ENCODE results near the gene MS4A10.
"Not testable (repeated sequence)": the region's sequence is repeated elsewhere in the genome, so short reads cannot be mapped to it uniquely, and the experiment has no call there.

Gene MS4A10

GRCh38 chr11:60759438-60760225 lies 25.5 kb upstream of the MS4A10 start:
- H3K4me3 Mint-ChIP-seq, H3K27ac Mint-ChIP-seq, H3K36me3 Mint-ChIP-seq, H3K9me3 Mint-ChIP-seq, ATAC-seq: not testable (repeated sequence)
- Mint-ChIP-seq H3K27me3 (peaks cover 12% of the 10 kb centered on the region), H3K4me1 (peaks cover 53% of the 10 kb centered on the region)

GRCh38 chr11:60761436-60762190 lies 23.5 kb upstream of the MS4A10 start:
- H3K4me3 Mint-ChIP-seq: no peak overlapping the region
- H3K9me3 Mint-ChIP-seq: no peaks in the 10 kb centered on the region
- no peak for ATAC-seq
- H3K27me3 Mint-ChIP-seq: peaks cover 30% of the 10 kb centered on the region
- no peak overlapping the region for H3K27ac Mint-ChIP-seq
- H3K4me1 Mint-ChIP-seq: peaks cover 58% of the 10 kb centered on the region
- H3K36me3 Mint-ChIP-seq: no peaks in the 10 kb centered on the region

DNA sequence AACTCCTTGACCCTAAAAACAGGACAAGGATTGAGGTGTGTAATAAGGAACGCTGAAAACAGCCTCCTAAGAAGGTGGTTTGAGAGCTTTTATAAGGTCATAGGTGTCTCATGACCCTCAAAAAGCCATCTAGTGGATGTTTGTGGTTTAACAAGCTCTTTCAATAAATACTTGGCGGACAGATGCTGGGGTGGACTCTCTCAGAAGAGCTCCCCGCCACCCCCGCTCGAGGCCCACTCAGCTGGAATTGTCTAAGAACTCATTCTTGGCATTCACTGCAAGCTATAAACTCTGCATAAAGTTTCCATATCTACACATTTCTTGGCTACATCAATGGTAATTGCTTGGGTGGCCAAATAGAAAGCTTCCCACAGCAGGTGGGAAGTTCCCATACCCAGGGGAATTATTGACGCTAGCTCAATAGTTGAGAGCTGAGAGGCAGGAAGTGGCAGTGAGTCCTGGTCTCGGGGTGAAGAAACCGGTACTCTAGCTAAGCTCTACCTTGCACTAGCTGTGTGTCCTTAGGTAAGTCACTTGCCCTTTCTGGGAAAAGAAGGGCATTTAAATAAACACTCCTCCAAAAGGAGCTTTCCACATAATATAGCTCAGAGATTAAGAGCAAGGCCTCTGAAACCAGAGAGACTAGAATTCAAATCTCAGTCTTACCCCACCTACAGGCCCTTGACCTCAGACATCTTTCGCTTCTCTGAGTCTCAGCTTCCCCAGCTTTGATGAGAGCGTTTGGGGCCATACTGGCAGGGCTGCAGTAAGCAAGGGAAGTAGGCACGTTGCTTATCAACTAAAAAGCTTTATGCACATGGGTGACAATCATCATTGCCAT lies 22.1 kb upstream of the MS4A10 start:
- Mint-ChIP-seq H3K9me3 (peaks cover 3% of the 10 kb centered on the region), H3K36me3 (no peaks in the 10 kb centered on the region), H3K27me3 (peaks cover 41% of the 10 kb centered on the region), H3K27ac (peak overlapping the region; percentile 23), H3K4me1 (peaks cover 60% of the 10 kb centered on the region), H3K4me3 (peak overlapping the region; percentile 40)
- peak; percentile 92 for ATAC-seq

DNA sequence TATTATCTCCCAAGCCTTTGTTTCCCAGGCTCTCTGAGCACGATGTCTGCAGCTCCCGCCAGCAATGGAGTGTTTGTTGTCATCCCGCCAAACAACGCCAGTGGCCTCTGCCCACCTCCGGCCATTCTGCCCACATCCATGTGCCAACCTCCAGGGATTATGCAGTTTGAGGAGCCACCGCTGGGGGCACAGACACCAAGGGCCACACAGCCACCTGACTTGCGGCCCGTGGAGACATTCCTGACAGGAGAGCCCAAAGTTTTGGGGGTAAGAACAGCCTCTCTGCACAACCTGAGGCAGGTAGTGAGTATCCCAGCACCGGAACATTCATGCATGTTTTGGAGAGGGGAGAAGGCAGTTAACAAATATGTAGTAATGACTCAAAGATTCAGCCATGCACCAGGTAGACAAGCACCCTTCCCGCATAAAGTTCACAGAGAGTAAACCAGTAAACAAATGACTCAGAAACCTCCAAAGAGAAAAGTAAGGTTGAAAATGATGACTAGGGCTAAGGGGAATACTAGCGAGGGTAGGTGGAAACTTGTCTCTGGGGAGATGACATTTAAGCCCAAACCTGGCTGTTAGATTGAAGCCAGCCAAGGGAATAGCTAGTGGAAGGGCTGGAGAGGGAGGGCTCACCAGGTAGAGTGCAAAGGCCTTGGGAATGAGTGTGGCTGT lies 21.3 kb upstream of the MS4A10 start:
- H3K9me3 Mint-ChIP-seq: peaks cover 3% of the 10 kb centered on the region
- H3K4me1 Mint-ChIP-seq: peaks cover 60% of the 10 kb centered on the region
- ATAC-seq: peak; percentile 67
- no peaks in the 10 kb centered on the region for H3K36me3 Mint-ChIP-seq
- peaks cover 48% of the 10 kb centered on the region for H3K27me3 Mint-ChIP-seq
- H3K27ac Mint-ChIP-seq: peak overlapping the region; percentile 23
- H3K4me3 Mint-ChIP-seq: peak overlapping the region; percentile 40

DNA sequence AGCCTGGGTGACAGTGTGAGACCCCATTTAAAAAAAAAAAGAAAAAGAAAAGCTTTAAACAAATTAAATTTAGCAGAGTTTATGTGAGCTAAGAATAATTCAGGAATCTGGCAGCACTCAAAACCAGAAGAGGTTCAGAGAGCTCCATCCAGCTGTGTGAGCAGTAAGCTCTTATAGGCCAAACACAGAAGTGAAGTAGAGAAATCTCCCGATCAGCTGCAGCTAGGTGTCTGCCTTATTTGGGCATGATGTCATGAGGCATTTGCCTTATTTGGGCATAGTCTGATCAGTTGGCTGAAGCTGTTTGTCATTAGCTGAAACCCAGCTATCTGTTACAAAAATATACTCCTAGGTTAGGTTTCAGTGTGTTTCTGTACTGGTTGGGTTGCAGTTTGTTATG lies 20.3 kb upstream of the MS4A10 start:
- Mint-ChIP-seq H3K27ac (peak overlapping the region; percentile 23), H3K27me3 (peaks cover 58% of the 10 kb centered on the region), H3K9me3 (peaks cover 3% of the 10 kb centered on the region), H3K36me3 (no peaks in the 10 kb centered on the region), H3K4me3 (no peak overlapping the region), H3K4me1 (peaks cover 54% of the 10 kb centered on the region)
- peak; percentile 27 for ATAC-seq

DNA sequence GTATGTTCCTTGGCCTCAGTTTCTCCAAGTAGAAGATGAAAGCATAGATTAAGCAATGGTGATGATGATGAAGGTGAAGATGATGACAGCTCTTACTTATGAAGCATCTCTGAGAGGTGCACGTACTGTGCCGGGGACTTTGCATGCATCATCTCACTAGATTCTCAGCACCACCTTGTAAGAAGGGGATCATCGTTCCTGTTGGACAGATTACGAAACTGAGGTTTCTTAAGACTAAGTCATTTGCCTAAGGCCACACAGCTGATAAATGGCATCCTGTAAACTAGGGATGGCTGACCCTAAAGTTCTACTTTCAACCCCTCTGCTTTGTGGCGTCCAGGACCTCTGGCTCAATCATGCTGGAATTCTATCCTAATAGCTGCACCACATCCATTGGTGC lies 19.8 kb upstream of the MS4A10 start:
- no peak overlapping the region for H3K4me3 Mint-ChIP-seq
- peaks cover 3% of the 10 kb centered on the region for H3K9me3 Mint-ChIP-seq
- peaks cover 50% of the 10 kb centered on the region for H3K4me1 Mint-ChIP-seq
- H3K36me3 Mint-ChIP-seq: no peaks in the 10 kb centered on the region
- peaks cover 57% of the 10 kb centered on the region for H3K27me3 Mint-ChIP-seq
- ATAC-seq: no peak
- H3K27ac Mint-ChIP-seq: no peak overlapping the region

- no peak for ATAC-seq
- H3K9me3 Mint-ChIP-seq: peaks cover 3% of the 10 kb centered on the region
- H3K27me3 Mint-ChIP-seq: peaks cover 63% of the 10 kb centered on the region
- no peaks in the 10 kb centered on the region for H3K36me3 Mint-ChIP-seq
- H3K4me1 Mint-ChIP-seq: peaks cover 50% of the 10 kb centered on the region
- no peak overlapping the region for H3K4me3 Mint-ChIP-seq
- no peak overlapping the region for H3K27ac Mint-ChIP-seq
Measured at GRCh38 chr11:60766547-60766946, 18.6 kb upstream of the MS4A10 start.

- peaks cover 49% of the 10 kb centered on the region for H3K4me1 Mint-ChIP-seq
- peaks cover 63% of the 10 kb centered on the region for H3K27me3 Mint-ChIP-seq
- ATAC-seq: no peak
- no peak overlapping the region for H3K4me3 Mint-ChIP-seq
- peaks cover 3% of the 10 kb centered on the region for H3K9me3 Mint-ChIP-seq
- no peak overlapping the region for H3K27ac Mint-ChIP-seq
- H3K36me3 Mint-ChIP-seq: no peaks in the 10 kb centered on the region
Measured at GRCh38 chr11:60767388-60767811, 17.7 kb upstream of the MS4A10 start.

GRCh38 chr11:60768202-60768601 lies 16.9 kb upstream of the MS4A10 start:
- Mint-ChIP-seq H3K36me3 (no peaks in the 10 kb centered on the region), H3K27me3 (peaks cover 68% of the 10 kb centered on the region), H3K4me3 (no peak overlapping the region), H3K4me1 (peaks cover 48% of the 10 kb centered on the region), H3K27ac (no peak overlapping the region), H3K9me3 (peaks cover 3% of the 10 kb centered on the region)
- ATAC-seq: no peak

DNA sequence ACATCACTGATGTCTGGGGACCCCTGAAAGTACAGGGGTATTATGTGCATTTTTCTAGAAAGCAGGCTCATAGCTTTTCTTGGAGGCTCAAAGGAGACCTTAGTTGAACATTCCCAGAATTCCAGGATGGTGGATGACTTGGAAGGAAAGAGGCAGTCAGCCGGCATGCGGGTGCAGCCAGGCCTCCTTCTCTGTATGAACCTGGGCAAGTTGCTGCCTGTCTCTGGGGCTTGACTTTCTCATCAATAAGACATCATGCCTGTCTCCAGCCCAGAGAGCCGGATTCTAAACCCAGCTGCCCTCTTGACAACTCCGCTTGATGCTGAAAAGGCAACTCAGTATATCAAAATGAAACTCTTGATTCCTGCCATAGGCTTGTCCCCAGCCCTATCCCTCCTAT lies 15.9 kb upstream of the MS4A10 start:
- H3K27me3 Mint-ChIP-seq: peaks cover 69% of the 10 kb centered on the region
- H3K9me3 Mint-ChIP-seq: peaks cover 3% of the 10 kb centered on the region
- ATAC-seq: no peak
- no peak overlapping the region for H3K27ac Mint-ChIP-seq
- H3K36me3 Mint-ChIP-seq: no peaks in the 10 kb centered on the region
- no peak overlapping the region for H3K4me3 Mint-ChIP-seq
- H3K4me1 Mint-ChIP-seq: peaks cover 41% of the 10 kb centered on the region

DNA sequence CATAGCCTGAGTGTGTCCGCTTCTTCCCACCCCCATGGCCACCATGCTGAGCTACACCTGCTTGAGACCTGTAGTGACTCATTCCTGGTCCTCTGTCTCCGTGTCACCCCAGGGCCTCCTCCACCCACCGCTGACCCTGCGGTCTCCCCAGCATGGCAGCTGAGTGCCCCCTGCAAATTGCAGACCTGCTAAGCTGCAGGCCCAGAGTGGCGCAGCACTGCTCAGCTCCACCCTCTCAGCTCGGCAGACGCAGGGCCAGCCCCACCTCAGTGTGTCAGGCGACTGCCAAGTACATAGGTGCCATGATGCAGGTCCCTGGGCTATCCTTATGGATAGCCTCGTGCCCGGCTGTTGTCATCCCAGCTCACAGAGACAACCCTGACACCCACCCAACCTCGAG lies 15.3 kb upstream of the MS4A10 start:
- no peak for ATAC-seq
- H3K4me1 Mint-ChIP-seq: peaks cover 41% of the 10 kb centered on the region
- no peak overlapping the region for H3K4me3 Mint-ChIP-seq
- peaks cover 64% of the 10 kb centered on the region for H3K27me3 Mint-ChIP-seq
- H3K9me3 Mint-ChIP-seq: peaks cover 3% of the 10 kb centered on the region
- H3K36me3 Mint-ChIP-seq: no peaks in the 10 kb centered on the region
- H3K27ac Mint-ChIP-seq: no peak overlapping the region

- Mint-ChIP-seq H3K27ac (peak overlapping the region; percentile 66), H3K27me3 (peaks cover 52% of the 10 kb centered on the region), H3K9me3 (peaks cover 3% of the 10 kb centered on the region), H3K4me1 (peaks cover 47% of the 10 kb centered on the region), H3K36me3 (no peaks in the 10 kb centered on the region), H3K4me3 (no peak overlapping the region)
- ATAC-seq: no peak
Measured at GRCh38 chr11:60771146-60771545, 14.0 kb upstream of the MS4A10 start.

DNA sequence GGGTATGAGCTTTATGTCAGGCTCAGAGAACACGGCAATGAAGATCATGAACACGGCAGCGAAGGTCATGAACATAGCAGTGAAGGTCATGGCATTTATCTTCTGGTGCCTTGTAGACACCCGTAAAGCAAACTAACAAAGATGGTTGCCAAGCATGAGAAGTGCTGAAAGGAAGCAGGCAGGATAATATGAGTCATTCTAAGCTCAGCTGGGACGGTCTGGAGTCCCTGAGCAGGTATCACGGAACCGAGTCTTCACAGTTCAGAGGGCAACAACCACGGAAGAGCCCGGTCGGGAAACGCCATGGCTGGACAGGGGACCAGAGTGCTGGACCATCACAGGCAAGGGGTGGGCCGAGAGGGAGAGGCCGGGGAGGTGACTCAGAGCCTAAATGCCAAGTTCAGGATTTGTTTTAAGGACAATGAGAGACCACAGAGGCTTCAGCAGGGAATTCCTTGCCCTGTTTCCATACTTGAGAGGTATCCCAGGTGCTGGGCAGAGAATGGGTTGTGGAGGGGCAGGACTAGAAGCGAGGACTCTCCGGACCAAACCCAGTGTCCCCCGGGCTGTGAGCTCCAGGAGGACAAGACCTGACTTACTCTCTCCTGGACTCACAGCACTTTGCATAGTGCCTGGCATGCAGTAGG lies 13.1 kb upstream of the MS4A10 start:
- peak; percentile 78 for ATAC-seq
- Mint-ChIP-seq H3K4me1 (peaks cover 43% of the 10 kb centered on the region), H3K27ac (peak overlapping the region; percentile 66)

GRCh38 chr11:60772666-60773065 lies 12.5 kb upstream of the MS4A10 start:
- Mint-ChIP-seq H3K9me3 (no peaks in the 10 kb centered on the region), H3K36me3 (no peaks in the 10 kb centered on the region), H3K4me1 (peaks cover 41% of the 10 kb centered on the region), H3K4me3 (peak overlapping the region; percentile 1), H3K27ac (no peak overlapping the region), H3K27me3 (peaks cover 40% of the 10 kb centered on the region)
- ATAC-seq: no peak

More for the DNA sequence above, 13.1 kb upstream of the MS4A10 start:
- Mint-ChIP-seq H3K4me3 (peak overlapping the region; percentile 17), H3K9me3 (peaks cover under 1% of the 10 kb centered on the region), H3K36me3 (no peaks in the 10 kb centered on the region), H3K27me3 (peaks cover 43% of the 10 kb centered on the region)
